HUDEP-2 (cell line): Measurements from ENCODE around the gene LRP6.
"Not testable (repeated sequence)": the region's sequence is repeated elsewhere in the genome, so short reads cannot be mapped to it uniquely, and the experiment has no call there.

ENCODE experiments used
- DNase-seq, 76 experiments: peaks; one replicate each; lab custom pipeline; 2025; ENCODE audit not compliant: unreplicated experiment in 76 of 76; lab: John Stamatoyannopoulos, UW

The LRP6 gene

DNA sequence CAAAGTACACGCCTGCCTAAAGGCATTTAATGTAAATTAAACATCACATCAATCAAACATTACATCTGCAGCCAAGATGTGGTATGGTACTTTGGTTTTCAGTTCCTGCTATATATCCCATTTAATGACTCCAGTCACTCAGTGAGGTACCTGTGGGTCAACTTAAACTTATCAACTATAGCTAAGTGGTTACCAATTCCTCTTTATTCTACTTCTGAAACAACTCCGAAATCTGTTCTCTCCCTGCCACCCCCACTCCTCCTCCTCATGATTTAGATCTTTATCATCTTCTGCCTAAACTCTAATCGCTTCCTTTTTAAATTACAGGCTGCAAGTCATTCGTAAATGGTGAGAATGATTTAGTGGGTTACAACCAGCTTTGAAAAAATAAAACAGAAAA, 138.2 kb downstream of the LRP6 start:
- no peak for DNase-seq

DNA sequence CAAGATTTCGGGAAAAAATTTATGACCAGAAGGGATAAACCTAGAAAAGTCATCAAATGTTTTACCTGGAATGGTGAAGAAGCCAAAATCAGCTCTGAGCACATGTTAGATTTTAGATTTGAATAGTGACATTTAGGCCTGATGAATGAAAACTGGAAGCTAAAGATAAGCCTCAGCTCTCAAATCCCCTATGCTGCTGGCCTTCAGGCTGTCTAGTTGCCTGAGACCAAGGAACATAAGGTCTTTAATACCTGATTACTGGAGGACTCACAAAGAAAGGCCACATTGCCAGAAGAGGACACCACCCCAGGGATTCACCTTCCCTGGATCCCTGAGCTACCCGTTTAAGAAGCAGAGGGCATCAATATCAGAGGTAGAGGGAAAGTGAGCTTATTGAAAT, 139.5 kb downstream of the LRP6 start:
- peak in 1 of 76 experiments; percentile 1 for DNase-seq

- no peak for DNase-seq
Observed at GRCh38 chr12:12126551-12126950, 140.3 kb downstream of the LRP6 start.

GRCh38 chr12:12123036-12123604, 143.7 kb downstream of the LRP6 start:
- DNase-seq = no peak

DNA sequence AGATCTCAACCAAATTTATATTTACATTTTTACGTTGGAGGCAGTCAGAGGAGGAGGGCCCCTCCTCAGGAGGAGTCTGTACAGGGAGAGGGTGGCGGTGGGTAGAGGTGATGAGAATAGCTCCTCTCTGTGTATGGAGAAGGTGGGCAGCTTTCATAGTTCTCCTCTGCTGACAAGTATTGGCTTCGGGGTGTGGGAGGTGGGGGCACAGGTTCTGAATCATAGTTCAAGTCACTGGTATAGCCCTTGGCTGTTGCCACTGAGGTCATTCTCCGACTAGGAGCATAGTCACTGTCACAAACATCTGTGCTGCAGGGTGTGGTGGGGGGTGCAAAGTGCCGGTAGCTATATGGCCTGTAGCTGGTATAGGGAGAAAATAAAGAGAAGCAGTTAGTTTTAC, 145.8 kb downstream of the LRP6 start:
- no peak for DNase-seq

- DNase-seq = no peak
Observed at GRCh38 chr12:12116677-12117076, 150.2 kb downstream of the LRP6 start.

GRCh38 chr12:12115514-12115913, 151.3 kb downstream of the LRP6 start:
- no peak for DNase-seq

DNA sequence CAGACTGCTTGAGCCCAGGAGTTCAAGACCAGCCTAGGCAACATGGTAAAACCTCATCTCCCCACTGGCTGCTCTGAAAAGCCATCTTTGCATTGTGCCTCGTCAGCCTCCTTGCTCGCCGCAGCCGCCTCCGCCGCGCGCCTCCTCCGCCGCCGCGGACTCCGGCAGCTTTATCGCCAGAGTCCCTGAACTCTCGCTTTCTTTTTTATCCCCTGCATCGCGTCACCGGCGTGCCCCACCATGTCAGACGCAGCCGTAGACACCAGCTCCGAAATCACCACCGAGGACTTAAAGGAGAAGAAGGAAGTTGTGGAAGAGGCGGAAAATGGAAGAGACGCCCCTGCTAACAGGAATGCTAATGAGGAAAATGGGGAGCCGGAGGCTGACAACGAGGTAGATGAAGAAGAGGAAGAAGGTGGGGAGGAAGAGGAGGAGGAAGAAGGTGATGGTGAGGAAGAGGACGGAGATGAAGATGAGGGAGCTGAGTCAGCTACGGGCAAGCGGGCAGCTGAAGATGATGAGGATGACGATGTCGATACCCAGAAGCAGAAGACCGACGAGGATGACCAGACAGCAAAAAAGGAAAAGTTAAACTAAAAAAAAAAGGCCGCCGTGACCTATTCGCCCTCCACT, 155.8 kb downstream of the LRP6 start:
- not testable (repeated sequence) for DNase-seq

GRCh38 chr12:12108441-12109058, 158.3 kb downstream of the LRP6 start:
- no peak for DNase-seq

DNA sequence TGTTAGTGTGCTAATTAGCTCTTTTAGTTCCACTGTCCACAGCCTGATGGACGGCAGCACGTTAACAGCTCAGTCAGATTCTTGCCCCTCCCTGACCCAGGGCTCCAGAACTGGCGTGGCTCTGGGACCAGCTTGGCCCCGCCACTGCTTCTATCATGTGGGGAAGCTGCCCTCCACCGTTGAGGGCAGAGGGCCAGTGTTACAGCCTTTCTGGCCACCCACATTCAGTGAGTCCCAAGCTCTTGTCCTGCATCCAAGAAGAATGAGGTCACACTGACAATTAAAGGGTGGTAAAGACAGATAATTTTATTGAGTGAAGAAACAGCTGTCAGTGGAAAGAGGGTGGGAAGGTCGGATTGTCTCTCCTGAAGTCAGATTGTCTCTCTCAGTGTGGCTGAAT, 159.2 kb downstream of the LRP6 start:
- no peak for DNase-seq

DNA sequence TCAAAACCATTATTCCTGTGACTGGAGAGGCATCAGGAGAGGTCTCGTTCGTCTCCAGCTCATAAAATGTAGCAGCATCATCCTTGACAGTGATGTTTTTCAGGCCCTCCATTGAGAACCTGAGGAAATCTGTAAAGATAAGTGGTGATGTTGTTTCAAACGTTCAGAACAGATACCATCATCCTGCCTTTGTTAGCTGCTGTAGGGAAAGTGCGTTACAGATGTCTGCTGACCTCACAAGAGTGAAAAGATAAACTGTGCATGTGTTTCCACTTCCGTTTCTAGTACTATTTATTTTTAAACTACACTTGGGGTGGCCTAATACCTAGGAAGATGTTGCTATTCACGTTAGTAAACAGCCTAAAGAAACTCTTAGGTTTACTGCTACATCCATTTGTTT, 167.7 kb downstream of the LRP6 start:
- DNase-seq = no peak

DNA sequence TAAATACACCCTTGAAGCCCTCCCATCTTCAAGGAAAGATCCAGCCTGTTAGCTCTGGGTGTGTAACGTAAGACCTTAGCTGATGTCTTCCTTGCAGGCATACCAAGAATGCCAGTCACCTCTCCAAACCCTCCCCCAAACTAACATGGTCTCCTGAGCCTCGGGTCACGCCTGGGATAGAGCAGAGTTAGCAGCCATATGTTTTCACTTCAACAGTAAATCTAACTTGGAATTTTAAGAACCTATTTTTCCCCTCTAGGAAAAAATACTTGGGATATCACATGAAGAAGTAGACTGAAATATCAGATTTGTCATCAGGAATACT, 168.2 kb downstream of the LRP6 start:
- no peak for DNase-seq

GRCh38 chr12:12097891-12098690, 168.8 kb downstream of the LRP6 start:
- DNase-seq = no peak

DNA sequence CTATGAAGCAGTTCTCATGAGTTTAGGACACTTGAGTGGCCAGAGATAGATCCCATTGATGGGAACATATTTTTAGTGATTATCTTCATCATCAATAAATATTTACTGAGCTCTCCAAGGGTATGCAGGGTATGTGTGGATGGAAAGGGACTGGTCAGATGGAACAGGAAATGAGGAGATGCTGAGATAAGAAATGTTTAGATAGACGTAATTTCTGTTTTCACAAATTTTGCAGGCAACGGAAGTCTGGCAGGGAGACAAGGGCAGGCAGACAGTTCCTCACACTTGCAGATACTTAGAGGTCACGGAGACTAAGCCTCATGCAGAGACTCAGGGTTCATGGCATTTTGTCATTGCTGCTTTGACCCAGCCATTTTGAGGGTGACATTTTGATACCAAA, 171.8 kb downstream of the LRP6 start:
- no peak for DNase-seq

- DNase-seq = no peak
Observed at GRCh38 chr12:12094481-12094880, 172.4 kb downstream of the LRP6 start.

DNA sequence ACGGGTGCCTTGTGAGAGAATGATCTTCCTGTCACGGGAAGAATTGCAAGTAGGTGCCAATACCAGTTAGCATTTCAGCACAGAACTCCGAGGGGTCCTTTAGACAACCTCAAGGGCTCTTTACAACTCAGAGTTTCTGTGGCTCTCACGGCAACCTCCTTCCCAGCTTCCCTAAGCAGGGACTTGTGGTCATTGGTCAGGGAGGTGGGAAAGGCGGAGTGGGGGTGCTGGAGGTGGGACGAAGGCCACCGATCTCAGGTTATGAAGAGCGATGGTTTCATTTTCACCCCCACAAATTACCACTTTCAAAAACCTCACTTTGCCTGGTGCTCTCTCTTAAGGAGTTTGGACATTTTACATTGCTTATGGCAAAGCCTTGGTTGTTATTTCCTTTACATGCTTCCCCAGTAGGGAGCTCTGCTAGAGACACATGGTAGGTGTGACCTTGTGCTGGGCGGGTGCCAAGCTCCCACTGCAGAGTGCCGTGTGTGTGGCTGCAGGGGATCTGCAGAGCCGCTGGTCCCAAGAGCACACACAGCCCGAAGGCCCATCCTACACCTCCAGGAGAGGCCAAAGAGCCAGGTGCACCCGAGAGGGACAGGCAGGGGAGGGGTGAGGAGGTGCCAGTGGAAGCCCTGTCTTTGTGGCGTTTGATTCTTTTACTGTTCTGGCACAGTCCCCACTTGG, 174.7 kb downstream of the LRP6 start:
- peak in 2 of 76 experiments; percentile 2 to 11 for DNase-seq

DNA sequence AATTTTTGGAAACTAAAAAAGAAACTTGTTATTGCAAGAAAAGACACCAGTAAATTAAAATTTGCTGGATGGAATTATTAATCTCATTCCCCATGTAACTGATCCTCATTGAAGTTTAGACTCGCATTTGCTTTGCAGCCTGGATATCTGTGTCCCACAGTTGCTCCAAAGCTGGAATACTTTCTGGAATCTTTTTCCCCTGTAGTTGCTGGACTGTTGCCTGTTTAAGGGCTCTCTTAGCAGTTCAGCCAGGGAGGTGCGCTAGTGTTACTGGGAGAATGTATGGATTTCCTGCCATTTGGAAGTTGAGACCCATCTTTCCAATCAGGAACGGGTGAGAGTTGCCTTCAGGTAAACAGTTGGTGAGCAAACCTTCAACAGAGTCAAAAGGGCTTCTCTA, 175.8 kb downstream of the LRP6 start:
- DNase-seq = no peak

DNA sequence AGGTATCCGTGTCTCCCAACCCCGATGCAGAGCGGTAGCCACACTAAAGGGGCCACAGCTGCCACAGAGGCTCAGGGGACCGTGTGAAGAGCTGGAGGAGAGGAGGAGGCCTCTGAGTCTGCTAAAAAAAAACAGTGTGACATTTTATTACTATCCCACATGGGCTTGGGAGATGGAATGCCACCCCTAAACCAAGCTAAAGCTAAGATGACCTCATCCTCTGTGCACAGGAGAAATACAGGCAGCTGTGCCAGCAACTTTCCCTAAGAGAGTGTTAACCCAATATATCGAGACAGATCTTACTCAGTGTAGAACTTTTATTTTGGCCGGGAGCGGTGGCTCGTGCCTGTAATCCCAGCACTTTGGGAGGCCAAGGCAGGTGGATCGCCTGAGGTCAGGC, 178.1 kb downstream of the LRP6 start:
- no peak for DNase-seq

- no peak for DNase-seq
Observed at GRCh38 chr12:12088147-12088546, 178.7 kb downstream of the LRP6 start.

DNA sequence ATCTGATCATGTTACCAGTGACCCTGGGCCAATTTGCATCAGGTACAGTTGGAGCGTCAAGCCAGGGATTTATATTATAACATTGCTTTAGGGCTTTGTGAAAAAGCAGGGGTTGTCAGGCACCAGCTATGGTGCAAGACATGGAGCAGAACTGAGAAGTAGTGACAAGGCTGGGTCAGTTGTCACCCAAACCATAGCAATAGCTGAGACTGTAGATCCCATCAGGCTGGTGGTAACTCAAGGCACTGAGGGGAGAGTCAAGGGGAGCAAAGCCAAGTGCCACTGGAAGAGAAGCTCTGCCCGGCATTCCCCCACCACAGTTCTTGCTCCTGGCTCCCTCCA, 179.2 kb downstream of the LRP6 start:
- no peak for DNase-seq

- DNase-seq = no peak
Observed at GRCh38 chr12:12086973-12087692, 179.7 kb downstream of the LRP6 start.
